NCI-H2196 treated with DMSO at 0.1 percent for 48 hours (cell line): ENCODE measurements around the gene RARS1.

Source experiments
- DNase-seq: peaks from one replicate; lab custom pipeline; 2025; ENCODE audit not compliant: unreplicated experiment; lab: John Stamatoyannopoulos, UW

RARS1 gene

DNA sequence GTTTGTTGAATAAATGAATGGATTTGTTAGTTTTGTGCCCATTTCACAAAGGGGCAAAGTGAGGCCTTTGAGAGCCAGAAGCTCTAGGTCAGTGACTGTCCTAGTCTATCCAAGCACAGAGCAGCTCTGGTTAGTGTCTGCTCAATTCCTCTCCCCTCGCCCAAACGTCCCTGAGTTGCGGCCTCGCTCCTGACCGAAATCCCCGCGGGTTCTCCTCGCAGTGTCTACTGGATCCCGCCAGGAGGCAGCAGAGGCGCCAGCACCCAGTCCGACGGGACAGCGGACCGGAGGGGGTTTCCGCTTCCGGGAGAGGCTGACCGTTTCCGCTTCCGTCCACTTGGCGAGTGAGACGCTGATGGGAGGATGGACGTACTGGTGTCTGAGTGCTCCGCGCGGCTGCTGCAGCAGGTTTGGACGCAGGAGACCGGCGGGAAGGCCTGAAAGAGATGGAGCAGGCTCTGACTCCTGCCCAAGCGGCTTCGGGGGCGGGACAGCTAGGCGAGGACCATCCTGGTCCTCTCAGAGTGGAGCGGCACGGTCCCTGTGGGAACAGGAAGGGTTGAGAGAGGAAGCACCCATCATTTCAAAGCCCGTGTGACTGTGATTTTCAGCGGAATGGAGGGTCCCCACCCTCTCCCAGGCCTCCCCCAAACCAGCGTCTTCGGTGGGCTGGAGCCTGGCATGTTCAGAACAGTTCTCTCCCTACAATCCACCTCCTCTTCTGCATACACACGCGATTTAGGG, at the start of gene RARS1:
RARS1 (plus strand) TSS at position 336 of the 744 bp plus-strand sequence; CDS start at position 364, 28 bp downstream.
- DNase-seq: peak; percentile 84

DNA sequence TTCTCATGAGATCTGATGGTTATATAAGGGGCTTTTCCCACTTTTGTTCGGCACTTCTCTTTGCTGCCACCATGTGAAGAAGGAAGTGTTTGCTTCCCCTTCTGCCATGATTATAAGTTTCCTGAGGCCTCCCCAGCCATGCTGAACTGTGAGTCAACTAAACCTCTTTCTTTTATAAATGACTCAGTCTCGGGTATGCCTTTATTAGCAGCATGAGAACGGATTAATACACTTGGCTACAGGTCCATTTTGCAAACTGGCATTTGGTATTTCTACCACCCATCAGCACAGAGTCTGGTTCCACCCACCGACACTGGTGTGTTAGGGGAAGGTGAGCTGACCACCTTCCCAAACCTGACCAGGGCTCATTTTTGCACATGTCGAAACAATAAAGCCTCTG, 47.9 kb upstream of the RARS1 start:
- no peak for DNase-seq

DNA sequence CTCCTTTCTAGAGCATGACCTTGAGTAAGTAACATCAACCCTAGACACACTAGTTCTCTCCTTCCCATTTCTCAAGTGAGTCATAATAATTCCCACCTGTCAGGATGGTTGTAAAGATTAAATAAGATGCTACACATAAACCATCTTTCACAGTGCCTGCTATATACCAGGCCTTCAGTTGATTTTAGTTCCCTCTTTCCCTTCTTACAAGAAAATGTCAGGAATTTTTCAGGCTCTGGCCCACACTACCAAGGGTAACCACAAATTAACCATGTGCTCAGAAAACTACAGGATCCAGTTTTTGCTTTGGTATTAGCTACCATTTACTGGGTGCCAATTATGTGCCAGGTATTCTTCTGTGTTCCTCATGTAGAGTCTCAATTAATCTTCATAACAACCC, 42.7 kb upstream of the RARS1 start:
- DNase-seq: no peak

DNA sequence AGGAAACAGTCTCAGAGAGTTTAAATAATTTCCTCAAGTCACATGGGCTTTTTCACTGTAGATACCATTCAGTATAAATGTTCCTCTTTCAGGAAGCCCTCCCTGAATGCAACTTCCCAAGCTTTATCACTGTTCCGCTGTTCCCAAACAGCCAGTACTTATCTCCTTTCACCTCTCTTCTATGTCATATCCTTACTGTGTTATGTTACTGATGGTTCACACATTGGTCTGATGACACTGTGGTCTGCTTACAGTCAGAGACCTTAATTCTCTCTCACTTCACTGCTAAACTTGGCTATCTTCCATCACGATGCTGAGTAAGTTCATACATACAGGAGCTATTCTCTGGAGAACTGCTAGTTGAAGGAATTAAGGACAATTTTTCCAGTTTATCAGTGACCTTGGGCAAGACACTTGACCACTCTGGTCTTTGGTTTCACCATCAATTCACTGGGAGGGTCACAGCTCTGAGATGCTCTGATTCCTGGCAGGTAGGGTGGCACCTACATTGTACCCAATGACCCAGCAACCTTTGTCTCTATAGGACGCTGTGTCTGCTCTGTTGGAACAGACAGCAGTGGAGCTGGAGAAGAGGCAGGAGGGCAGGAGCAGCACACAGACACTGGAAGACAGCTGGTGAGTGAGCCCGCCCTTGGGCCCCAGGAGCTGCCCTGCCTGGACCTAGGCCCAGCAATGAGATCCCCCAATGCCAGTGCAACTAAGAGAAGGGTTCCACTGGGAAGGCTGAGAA, 42.1 kb upstream of the RARS1 start:
- DNase-seq: no peak

DNA sequence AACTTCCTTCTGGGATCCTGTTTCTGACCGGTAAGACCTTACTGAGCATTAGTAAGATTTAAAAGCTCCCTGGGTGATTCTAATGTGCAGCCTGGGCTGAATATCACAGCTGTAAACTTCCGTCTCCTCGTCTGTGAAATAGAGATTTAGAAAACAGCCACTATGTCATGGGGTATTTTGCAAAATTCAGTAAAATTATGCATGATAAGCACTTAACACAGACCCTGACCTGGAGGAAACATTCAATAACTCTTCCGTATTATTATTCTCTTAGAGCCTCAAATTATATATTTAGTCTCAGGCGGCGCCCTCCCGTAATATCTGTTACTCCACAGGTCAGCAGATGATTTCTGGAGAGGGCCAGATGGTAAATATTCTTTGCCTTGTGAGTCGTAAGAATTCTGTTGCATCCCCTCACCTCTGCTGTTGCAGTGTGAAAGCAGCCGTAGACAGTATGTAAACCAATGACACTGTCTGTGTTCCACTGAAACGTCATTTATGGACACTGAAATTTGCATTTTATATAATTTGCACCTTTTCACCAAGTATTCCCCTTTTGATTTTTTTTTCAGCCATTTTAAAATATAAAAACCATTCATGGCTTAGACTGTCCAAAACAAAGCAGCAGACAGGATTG, 39.2 kb upstream of the RARS1 start:
- DNase-seq: no peak

DNA sequence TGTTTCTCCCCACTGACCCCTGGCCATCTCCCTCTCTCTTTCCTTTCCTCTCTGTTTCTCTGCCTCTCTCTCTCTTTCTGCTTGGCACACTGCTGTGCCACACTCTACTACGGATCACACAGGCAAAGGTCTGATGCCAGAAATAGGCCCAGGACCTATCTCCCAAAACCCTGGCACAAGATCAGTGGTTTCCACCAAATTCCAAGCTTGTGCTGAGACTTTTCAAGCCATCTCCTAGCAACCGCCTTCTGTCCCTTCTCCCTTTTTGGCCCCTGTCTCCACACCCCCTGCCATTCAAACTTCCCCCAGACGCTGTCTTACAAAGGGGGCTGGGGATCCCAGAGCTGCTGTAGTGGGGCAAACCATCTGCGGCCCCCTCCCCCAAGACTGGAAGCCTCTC, 38.5 kb upstream of the RARS1 start:
- no peak for DNase-seq

DNA sequence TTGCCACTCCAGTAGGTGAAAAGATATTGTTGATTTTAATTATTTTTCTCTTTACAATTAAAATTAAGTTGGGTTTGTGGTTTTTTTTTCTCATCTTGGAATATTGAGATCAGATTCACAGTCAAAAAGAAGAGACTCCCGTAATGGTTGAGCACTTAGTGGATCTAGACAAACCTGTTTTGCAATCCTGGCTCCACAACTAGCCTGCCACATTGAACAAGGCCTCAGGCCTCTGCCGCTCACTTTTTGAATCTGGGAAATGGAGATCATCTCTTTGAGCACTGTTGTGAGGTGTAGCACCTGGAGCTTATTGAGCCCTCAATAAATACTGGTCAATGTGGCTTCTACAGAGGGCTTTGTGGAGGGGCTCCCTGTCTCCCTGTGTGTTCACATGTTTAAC, 37.1 kb upstream of the RARS1 start:
- DNase-seq: no peak

DNA sequence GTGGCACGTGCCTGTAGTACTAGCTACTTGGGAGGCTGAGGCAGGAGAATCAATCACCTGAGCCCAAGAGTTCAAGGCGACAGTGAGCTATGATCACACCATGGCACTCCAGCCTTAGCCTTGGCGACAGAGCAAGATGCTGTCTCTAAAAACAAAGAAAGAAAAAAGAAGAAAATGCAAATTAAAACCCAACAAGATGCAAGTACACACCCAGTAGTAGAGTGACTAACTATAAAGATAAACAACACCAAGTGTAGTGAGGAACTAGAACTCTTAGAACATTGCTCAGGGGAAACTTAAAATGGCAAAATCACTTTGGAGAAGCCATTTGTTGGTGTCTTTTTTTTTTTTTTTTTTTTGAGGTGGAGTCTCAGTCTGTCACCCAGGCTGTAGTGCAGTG, 34.7 kb upstream of the RARS1 start:
- no peak for DNase-seq

DNA sequence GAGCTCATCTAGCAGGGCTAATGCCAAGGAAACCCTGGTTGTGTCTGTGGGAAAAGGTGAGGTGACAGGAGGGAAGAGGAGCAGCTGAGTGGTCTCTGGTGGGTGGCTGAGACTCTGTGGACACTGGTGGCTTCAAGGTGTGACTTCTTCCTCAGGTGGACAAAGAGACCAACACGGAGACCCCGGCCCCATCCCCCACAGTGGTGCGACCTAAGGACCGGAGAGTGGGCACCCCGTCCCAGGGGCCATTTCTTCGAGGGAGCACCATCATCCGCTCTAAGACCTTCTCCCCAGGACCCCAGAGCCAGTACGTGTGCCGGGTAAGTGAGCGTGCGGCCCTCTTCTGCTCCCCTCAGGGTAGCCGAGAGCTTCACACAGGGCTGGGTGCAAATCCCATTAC, 31.1 kb upstream of the RARS1 start:
- DNase-seq: no peak

DNA sequence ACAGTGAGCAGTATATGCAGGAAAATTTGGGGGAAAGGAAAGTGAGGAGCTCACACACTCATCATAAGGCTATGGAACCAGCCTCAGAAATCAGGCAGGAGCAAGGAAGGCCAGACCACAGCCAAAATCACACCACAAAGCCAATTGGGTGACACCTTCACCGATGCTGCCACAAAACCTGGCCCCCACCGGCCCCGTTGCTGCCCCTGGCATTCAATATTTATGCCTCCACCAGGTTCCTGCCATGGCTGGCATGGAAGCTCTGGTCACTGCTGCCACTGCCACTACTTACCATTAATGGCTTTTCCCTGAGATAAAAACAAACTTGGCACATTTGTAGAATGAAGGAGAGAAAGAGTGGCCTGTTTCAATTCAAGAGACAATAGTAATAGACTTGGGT, 28.7 kb upstream of the RARS1 start:
- DNase-seq: no peak

DNA sequence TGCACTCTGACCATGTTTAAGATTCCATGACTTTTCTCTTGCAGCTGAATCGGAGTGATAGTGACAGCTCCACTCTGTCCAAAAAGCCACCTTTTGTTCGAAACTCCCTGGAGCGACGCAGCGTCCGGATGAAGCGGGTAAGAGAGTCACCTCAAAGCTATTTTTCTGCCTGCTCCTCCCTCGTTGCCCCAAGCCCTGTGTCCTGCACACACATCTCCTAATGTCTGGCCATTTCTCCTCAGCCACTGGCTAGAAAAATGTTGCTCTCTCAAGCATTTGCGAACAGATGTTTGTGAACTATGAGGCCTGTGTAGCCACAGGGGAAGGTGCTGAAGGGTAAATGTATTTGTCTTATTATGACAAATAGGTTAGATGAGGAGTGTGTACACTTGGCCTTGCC, 25.7 kb upstream of the RARS1 start:
- DNase-seq: no peak

DNA sequence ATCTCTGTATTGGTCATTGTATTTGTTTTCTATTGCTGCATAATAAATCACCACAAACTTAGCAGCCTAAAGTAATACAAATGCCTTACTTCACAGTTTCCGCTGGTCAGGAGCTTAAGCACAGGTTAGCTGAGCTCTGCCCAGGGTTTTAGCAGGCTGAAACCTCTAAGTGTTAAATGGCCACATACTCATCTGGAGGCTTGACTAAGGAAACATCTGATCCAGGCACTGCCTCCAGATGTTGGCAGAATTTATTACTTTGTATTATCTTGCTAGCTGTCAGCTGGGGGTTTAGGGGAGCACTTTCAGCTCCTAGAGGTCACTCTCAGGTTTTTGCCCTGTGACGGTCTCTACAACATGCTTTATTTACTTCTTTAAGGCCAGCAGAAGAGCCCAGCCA, 23.2 kb upstream of the RARS1 start:
- no peak for DNase-seq

DNA sequence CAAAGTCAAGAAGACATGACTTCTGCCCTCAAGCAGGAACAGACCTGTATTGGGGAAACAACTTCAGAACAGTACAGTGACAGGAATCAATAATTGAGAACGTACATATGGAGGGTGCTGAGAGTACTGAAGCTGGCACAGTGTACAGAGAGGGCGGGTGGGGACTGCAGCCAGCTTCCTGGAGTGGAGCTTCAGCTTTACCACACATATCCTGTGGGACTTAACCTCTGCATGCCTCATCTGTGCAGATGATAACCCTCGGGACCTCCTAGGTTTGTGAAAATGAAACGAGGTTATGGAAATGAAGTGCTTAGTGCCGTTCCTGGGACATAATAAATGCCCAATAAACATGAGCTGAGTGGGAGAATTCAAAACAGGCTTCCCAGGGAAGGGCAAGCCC, 22.1 kb upstream of the RARS1 start:
- no peak for DNase-seq

DNA sequence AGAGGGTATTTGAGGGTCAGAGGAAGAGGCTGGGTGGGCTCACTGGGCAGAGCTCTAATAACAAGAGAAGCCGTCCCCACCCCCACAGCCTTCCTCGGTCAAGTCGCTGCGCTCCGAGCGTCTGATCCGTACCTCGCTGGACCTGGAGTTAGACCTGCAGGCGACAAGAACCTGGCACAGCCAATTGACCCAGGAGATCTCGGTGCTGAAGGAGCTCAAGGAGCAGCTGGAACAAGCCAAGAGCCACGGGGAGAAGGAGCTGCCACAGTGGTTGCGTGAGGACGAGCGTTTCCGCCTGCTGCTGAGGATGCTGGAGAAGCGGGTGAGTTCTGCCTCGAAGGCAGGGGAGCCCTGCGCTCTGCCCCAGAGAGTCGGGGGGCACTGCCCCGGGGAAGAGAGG, 21.6 kb upstream of the RARS1 start:
- no peak for DNase-seq

DNA sequence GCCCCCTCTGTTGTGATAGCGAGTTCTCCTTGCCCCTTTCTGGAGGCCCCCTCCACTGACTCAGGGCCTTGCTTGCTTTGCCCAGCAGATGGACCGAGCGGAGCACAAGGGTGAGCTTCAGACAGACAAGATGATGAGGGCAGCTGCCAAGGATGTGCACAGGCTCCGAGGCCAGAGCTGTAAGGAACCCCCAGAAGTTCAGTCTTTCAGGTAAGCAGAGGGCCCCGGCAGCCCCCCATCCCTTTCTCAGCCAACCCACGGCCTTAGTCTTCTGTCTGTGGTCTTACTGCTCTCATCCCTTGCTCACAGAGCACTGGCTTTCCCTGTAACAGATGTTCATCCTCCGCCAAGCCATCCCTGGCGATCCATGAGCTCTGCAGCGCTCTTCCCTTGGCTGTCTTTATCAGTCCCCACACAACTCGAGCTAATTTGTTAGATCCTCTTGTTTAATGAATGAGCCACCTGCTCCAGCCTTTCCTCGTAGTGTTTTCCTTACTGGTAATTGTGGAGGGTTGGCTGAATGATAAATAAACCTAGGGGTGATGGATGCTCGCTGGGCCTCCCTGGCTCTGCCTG, 18.4 kb upstream of the RARS1 start:
- no peak for DNase-seq

DNA sequence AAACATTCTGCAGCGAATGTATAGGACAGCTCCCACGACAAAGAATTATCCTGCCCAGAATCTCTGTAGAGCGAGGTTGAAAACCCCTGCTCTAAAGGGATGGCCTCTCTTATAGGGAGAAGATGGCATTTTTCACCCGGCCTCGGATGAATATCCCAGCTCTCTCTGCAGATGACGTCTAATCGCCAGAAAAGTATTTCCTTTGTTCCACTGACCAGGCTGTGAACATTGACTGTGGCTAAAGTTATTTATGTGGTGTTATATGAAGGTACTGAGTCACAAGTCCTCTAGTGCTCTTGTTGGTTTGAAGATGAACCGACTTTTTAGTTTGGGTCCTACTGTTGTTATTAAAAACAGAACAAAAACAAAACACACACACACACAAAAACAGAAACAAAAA, 17.4 kb upstream of the RARS1 start:
- DNase-seq: no peak

DNA sequence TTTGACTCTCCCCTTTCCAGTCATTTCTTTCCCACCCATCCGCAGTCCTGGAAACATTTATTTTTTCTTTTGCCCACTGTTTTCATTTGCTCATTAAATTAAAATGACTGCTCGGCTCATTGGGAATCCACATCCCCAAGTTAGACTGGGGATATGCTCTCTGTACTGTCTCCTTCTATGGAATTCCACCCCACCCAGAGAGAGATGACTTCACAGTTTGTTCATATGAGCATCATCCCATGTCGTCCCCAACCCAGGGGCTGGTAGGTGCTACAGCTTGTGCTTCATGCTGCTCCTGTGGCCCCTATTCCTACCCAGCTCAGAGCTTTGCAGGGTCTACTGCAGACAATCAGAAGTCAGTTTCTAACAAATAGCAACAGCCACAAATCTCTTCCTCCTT, 16.5 kb upstream of the RARS1 start:
- DNase-seq: no peak

DNA sequence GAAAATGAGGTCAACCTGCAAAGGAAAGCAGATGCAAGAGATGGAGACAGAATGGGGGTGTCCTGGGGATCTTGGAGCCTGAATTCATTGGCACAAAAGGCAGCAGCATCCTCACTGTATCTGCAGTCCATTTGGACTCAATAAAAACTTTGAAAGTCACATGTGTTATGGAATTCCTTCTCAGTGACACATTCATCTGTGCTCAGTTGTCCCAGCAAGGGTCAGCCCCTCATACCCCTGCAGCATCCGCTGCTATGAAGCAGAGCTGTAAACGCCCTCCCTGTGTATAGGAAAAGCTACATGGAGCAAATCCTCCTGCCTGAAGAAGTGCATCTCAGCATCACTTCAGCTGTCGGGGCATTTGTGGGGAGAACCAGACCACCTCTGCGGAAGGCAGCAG, 14.5 kb upstream of the RARS1 start:
- DNase-seq: no peak

DNA sequence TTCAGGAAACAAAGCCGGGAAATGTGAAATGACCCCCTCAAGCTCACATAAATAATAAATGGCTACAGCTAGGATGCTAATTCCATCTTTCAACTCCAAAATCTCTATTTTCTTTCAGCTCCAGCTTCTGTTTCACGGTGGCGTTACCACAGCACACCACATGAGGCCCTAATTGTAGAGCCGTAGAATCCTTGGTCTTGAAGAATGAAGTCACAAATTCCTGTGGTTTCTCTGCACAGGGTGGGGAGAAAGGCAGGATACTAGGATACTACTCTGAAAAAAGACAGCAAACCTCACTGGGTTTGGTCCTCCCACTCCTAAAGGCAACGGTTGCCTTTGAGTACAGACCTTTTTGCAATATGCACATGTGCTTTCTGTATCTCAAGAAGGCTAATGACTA, 13.9 kb upstream of the RARS1 start:
- no peak for DNase-seq

DNA sequence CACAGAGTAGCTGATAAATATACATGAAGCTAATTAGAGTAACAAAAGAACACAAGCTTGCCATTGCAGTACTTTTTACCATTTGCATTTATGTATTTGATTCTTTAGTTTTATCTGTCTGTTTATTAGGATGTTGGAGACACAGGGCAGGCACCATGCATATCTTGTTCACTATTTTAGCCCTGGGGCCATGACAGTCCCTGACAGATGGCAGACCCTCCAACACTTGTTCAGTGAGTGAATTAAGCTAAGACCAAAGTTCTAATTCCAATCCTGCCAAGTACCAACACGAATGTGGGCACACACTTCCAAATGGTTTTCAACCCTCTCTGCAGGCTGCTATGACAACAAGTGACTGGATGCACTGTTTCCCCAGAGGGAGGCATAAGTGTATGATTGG, 12.0 kb upstream of the RARS1 start:
- DNase-seq: no peak

DNA sequence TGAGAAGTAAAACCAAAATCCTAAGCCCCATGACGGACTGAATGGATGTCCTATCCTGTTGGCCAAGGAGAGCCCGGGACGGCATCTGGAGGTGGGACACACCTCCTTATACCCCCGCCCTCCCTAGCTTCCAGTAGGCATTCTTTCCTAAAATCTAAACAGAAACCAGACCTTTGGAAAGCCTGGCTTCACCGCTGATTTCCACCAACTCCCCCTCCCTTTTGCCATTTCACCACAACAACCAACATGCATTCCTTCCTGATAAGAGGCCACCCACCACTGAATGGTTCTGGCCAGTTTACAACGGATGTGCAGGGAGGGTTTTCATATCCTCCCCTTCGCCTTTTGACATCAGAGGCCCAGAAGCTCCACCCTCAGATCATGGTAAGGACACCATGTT, 9.2 kb upstream of the RARS1 start:
- no peak for DNase-seq

DNA sequence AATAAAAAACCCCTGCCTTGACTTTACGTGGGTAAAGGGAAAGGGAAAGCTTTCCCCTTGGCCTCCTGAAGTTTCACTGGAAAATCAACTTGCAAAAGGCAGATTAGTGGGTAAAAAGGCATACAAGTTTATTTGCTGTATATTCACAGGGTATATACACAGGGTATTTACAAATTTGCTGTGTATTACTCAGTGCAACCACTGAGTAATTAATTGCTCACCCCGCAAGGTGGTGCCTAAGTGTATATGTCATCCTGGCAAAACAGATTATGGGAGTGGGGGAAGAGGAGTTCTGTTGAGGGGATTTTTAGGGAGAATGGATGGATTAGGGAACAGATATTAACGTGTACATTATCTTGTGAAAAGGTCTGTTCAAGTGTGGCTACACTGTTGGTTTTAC, 7.1 kb upstream of the RARS1 start:
- no peak for DNase-seq
